ENCODE results near the gene SERPINA4. TPM values are rescaled to one million over a fixed set of nuclear protein-coding genes. Genes with fewer than 3 reads are reported as not detected.

Gene SERPINA4
- total and polyA plus RNA-seq, 2 of the 13 experiments (the other 11 are each of a cell fraction or from before 2014, with no cell fraction given): 39.1 to 57.8 TPM

GRCh38 chr14:94591871-94592270, 30.6 kb downstream of the SERPINA4 start:
- Histone ChIP-seq H3K27ac (ENCODE audit: extremely low read length, insufficient read depth, low read length) (no peak overlapping the region), H2AFZ (ENCODE audit: low read length) (no peak overlapping the region), H3K9me3 (ENCODE audit: low read length) (no peaks in the 10 kb centered on the region), H3K4me2 (ENCODE audit: low read depth, low read length) (no peak overlapping the region), H3K36me3 (replicated peaks in 1 of 2; ENCODE audit: control insufficient read depth in 1 of 2, insufficient read depth in 2 of 2, low read length in 2 of 2) (peaks cover 29 to 58% of the 10 kb centered on the region in 2 experiments), H3K9ac (ENCODE audit: insufficient read depth, low read depth, low read length) (no peak overlapping the region), H4K20me1 (ENCODE audit: insufficient read depth, low read length) (no peaks in the 10 kb centered on the region), H3K27me3 (ENCODE audit: control insufficient read depth in 1 of 2, insufficient read depth in 2 of 2, low read length in 2 of 2) (no peaks in the 10 kb centered on the region), H3K4me3 (replicated peaks in 1 of 3; ENCODE audit: insufficient read depth in 1 of 3, low read depth in 2 of 3, low read length in 3 of 3) (no peak overlapping the region), H3K79me2 (ENCODE audit: insufficient read depth, low read length) (peaks cover 38% of the 10 kb centered on the region), H3K4me1 (ENCODE audit: insufficient read depth, low read length) (peaks cover 73% of the 10 kb centered on the region)
- in situ Hi-C loops (cut with HindIII; ENCODE audit: extremely low pct_ligation_motif_present, low pct_unique_long_range_greater_than_20kb) (no loop called here), intact Hi-C loops (cut with micrococcal nuclease; ENCODE audit: unreplicated experiment) (no loop called here)
- POLR2A ChIA-PET: interaction anchor here (1.7 to 15.7 kb wide), 5 partner anchors 9 to 31 kb away, joined by 8 to 638 read pairs (median 96); partner anchors contain the start of genes SERPINA3, SERPINA4 and SERPINA5
- CTCF ChIA-PET (ENCODE audit: low intra/inter-chr PET ratio, low total read pairs): no interaction called here
- no peak for DNase-seq (ENCODE audit: low spot score)
- 100% methylated on average over 6 of the region's 8 CpGs for WGBS (ENCODE audit: low lambda C conversion rate)
- no TSS peak for BruUV-seq (replicated peaks)
- no peak for ATAC-seq
- no peak for FAIRE-seq
- TF ChIP-seq ZFP36L1 (CRISPR knock-in tag; IDR thresholded peaks at IDR 0.05) (no peak), ZC3H13 (CRISPR knock-in tag; IDR thresholded peaks at IDR 0.05) (peak; percentile 36; the same call in 1 of the 2 replicates), ZNF549 (CRISPR knock-in tag; IDR thresholded peaks at IDR 0.05) (no peak), SALL1 (CRISPR knock-in tag; IDR thresholded peaks at IDR 0.05) (peak; percentile 22; the same call in 1 of the 2 replicates), RAD21 (CRISPR knock-in tag; IDR thresholded peaks at IDR 0.05) (no peak), RARA (CRISPR knock-in tag; IDR thresholded peaks at IDR 0.05) (no peak), ZNF598 (CRISPR knock-in tag; IDR thresholded peaks at IDR 0.05; ENCODE audit: borderline replicate concordance) (no peak), MATR3 (CRISPR knock-in tag; IDR thresholded peaks at IDR 0.05) (no peak), CREB1 (IDR thresholded peaks at IDR 0.05) (no peak), CREB1 (CRISPR knock-in tag; IDR thresholded peaks at IDR 0.05) (peak; percentile 17; the same call in 1 of the 2 replicates), DZIP1 (CRISPR knock-in tag; IDR thresholded peaks at IDR 0.05) (no peak), HES4 (CRISPR knock-in tag; IDR thresholded peaks at IDR 0.05; ENCODE audit: borderline replicate concordance) (no peak), PCBP1 (IDR thresholded peaks at IDR 0.05; ENCODE audit: borderline replicate concordance, low read depth, low read length) (no peak), LRRFIP1 (CRISPR knock-in tag; conservative IDR thresholded peaks at IDR 0.05) (no peak), CTCF (CRISPR knock-in tag; IDR thresholded peaks at IDR 0.05) (peak; percentile 31; the same call in 1 of the 2 replicates), MYNN (CRISPR knock-in tag; IDR thresholded peaks at IDR 0.05; ENCODE audit: low read depth) (no peak), DMTF1 (CRISPR knock-in tag; IDR thresholded peaks at IDR 0.05) (no peak)

All from HepG2 (cell line).